GM12892 (cell line): ENCODE data around the gene TMEM187.

Source experiments
- POLR2A ChIP-seq: IDR thresholded peaks from 2 replicates; pipeline ENCODE4 v1.6.1; 2011; ENCODE audit warnings: low read depth, low read length, control low read depth
- TAF1 ChIP-seq: IDR thresholded peaks from 2 replicates; pipeline ENCODE4 v1.6.1; 2011; ENCODE audit warnings: low read depth, mild to moderate bottlenecking, control low read depth, low read length, borderline replicate concordance

GRCh38 chrX:154019061-154019621, 46.6 kb downstream of the TMEM187 start:
- TF ChIP-seq POLR2A (no peak; the same call in 1 of the 2 replicates), TAF1 (0 out of 2 replicates have a peak, but pooled peaks have one; percentile 21)
